Ovary (tissue), 3 donors: Measurements from ENCODE around the gene HHAT.

ENCODE experiments used
- POLR2A ChIP-seq: fragments of 450-650 bp; IDR thresholded peaks from one replicate; pipeline ENCODE4 v1.6.1; 2017; ENCODE audit warnings: antibody characterized with exemption, mild to moderate bottlenecking, moderate library complexity
- TF ChIP-seq, protein P1 (sequence below), 3 donors: fragments of 450-650 bp in 2 of 3; fragments of 200-600 bp in 1 of 3; IDR thresholded peaks; one replicate each; pipeline versions ENCODE4 v1.5.1 to v1.8.0; 2016 to 2022; ENCODE audit warnings: antibody characterized with exemption in 3 of 3, mild to moderate bottlenecking in 1 of 3
- donor health status: DM: no; HTN: no; CAD: no.

- TF ChIP-seq, protein P1, sequence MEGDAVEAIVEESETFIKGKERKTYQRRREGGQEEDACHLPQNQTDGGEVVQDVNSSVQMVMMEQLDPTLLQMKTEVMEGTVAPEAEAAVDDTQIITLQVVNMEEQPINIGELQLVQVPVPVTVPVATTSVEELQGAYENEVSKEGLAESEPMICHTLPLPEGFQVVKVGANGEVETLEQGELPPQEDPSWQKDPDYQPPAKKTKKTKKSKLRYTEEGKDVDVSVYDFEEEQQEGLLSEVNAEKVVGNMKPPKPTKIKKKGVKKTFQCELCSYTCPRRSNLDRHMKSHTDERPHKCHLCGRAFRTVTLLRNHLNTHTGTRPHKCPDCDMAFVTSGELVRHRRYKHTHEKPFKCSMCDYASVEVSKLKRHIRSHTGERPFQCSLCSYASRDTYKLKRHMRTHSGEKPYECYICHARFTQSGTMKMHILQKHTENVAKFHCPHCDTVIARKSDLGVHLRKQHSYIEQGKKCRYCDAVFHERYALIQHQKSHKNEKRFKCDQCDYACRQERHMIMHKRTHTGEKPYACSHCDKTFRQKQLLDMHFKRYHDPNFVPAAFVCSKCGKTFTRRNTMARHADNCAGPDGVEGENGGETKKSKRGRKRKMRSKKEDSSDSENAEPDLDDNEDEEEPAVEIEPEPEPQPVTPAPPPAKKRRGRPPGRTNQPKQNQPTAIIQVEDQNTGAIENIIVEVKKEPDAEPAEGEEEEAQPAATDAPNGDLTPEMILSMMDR (IDR thresholded peaks at IDR 0.05), result no peak
- no peak for TF ChIP-seq POLR2A
Measured at GRCh38 chr1:210588357-210588756, 259.7 kb downstream of the HHAT start.
